ENCODE results near the gene MROH8. TPM values are rescaled to one million over a fixed set of nuclear protein-coding genes. Genes with fewer than 3 reads are reported as not detected.
"Not testable (repeated sequence)": the region's sequence is repeated elsewhere in the genome, so short reads cannot be mapped to it uniquely, and the experiment has no call there.

Gene MROH8
- total RNA-seq, 1 donor = 2.6 TPM

DNA sequence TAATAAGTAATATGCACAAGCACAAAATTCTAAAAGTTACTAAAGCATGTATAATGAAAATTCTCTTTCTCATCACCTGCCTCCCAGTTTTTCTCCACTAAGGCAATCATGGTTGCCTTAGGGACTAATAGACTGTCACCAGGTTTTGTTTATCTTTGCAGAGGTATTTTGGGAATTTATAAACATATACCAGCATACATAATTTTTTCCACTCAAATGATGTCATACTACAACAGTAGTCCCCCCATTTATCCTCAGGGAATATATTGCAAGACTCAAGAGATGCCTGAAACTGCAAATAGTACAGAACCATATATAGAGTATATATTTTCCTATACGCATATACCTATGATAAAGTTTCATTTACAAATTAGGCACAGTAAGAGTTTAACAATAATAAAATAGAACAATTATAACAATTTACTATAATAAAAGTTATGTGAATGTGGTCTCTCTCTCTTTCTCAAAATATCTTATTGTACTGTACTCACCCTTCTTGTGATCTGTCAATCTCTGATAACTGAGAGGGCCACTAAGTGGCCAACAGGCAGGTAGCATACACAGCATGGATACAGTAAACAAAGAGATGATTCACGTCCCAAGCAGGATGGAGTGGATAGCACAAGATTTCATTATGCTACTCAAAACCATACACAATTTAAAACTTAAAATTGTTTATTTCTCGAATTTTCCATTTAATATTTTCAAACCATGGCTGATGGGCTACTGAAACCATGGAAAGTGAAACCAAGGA lies 103.2 kb downstream of the MROH8 start:
- TF ChIP-seq, protein P1, sequence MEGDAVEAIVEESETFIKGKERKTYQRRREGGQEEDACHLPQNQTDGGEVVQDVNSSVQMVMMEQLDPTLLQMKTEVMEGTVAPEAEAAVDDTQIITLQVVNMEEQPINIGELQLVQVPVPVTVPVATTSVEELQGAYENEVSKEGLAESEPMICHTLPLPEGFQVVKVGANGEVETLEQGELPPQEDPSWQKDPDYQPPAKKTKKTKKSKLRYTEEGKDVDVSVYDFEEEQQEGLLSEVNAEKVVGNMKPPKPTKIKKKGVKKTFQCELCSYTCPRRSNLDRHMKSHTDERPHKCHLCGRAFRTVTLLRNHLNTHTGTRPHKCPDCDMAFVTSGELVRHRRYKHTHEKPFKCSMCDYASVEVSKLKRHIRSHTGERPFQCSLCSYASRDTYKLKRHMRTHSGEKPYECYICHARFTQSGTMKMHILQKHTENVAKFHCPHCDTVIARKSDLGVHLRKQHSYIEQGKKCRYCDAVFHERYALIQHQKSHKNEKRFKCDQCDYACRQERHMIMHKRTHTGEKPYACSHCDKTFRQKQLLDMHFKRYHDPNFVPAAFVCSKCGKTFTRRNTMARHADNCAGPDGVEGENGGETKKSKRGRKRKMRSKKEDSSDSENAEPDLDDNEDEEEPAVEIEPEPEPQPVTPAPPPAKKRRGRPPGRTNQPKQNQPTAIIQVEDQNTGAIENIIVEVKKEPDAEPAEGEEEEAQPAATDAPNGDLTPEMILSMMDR (IDR thresholded peaks at IDR 0.05; ENCODE audit: insufficient read depth, low read depth, low read length) = no peak
- peak; percentile 64 for DNase-seq (ENCODE audit: low read depth)

DNA sequence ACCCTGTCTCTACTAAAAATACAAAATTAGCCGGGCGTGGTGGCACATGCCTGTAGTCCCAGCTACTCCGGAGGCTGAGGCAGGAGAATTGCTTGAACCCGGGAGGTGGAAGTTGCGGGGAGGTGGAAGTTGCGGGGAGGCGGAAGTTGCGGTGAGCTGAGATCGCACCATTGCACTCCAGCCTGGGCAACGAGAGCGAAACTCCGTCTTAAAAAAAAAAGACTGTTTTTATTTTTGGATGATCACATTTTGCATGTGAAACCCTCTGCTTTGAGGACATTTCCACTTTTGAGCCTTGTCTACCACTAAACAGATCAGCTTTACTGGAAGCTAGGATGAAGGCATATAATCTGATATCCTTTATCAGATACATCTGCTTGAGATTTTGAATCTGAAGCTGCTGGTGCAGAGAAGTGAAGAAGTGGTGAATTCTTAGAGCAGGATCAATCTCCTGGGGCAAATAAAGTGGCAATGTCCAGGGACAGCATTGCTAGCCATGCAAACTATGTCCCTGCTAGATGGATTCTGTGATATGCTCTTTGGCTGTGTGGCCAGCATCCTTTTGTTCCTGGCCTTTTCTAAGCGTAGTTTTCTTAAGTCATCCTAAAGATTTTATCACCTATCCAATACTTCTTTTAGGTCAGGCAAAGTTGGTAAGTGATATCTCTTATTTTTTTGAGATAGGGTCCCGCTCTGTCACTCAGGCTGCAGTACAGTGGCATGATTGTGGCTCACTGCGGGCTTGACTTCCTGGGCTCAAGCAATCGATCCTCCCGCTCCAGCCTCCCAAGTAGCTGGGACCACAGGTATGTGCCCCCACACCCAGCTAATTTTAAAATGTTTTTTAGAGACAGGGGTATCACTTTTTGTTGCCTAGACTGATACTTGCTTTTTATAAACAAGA lies 106.8 kb downstream of the MROH8 start:
- TF ChIP-seq, protein P1 (IDR thresholded peaks at IDR 0.05; ENCODE audit: insufficient read depth, low read depth, low read length) = no peak
- H3K4me3 ChIP-seq (ENCODE audit: low read depth, low read length) = no peak overlapping the region
- no peak for DNase-seq (ENCODE audit: low read depth)

More for the DNA sequence above, 103.2 kb downstream of the MROH8 start:
- H3K4me3 ChIP-seq (ENCODE audit: low read depth, low read length) = no peak overlapping the region

DNA sequence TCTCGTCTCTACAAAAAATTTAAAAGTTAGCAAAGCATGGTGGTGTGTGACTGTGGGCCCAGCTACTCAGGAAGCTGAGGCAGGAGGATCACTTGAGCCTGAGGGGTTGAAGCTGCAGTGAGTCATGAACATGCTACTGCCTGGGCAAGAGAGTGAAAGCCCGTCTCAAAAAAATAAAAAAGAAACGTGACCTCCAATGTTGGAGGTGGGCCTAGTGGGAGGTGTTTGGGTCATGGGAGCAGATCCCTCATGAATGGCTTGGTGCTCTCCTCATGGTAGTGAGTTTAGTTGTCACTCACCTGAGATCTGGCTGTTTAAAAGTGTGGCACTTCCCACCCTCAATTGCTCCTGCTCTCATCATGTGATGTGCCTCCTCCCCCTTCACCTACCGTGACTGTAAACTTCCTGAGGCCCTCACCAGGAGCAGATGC lies 107.9 kb downstream of the MROH8 start:
- no peak overlapping the region for H3K4me3 ChIP-seq (ENCODE audit: low read depth, low read length)
- peak; percentile 58 for DNase-seq (ENCODE audit: low read depth)
- TF ChIP-seq, protein P1 (IDR thresholded peaks at IDR 0.05; ENCODE audit: insufficient read depth, low read depth, low read length) = no peak

DNA sequence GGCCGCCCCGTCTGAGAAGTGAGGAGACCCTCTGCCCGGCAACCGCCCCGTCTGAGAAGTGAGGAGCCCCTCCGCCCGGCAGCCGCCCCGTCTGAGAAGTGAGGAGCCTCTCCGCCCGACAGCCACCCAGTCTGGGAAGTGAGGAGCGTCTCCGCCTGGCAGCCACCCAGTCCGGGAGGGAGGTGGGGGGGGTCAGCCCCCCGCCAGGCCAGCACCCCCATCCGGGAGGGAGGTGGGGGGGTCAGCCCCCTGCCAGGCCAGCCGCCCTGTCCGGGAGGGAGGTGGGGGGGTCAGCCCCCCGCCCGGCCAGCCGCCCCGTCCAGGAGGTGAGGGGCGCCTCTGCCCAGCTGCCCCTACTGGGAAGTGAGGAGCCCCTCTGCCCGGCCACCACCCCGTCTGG lies 109.8 kb downstream of the MROH8 start:
- DNase-seq (ENCODE audit: low read depth); H3K4me3 ChIP-seq (ENCODE audit: low read depth, low read length): not testable (repeated sequence)

DNA sequence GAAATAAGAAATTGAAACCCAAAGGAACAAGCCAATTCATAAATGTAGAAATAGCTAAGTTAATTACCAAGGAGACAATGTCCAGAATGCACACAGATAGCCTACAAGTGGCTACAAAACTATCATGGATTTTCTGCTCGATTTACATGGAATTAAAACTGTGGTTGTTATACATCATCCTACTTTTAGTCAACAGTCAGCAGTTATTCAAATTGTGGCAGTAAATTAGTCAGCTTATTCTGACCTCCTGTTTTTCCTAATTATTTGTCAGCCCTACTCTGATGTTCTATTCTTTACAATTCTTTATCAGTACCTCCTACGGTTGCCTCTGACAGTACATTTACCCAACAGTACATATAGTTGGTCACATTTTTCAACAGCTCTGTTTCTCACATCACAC lies 113.2 kb downstream of the MROH8 start:
- TF ChIP-seq, protein P1 (IDR thresholded peaks at IDR 0.05; ENCODE audit: insufficient read depth, low read depth, low read length) = no peak
- no peak overlapping the region for H3K4me3 ChIP-seq (ENCODE audit: low read depth, low read length)
- DNase-seq (ENCODE audit: low read depth) = no peak

DNA sequence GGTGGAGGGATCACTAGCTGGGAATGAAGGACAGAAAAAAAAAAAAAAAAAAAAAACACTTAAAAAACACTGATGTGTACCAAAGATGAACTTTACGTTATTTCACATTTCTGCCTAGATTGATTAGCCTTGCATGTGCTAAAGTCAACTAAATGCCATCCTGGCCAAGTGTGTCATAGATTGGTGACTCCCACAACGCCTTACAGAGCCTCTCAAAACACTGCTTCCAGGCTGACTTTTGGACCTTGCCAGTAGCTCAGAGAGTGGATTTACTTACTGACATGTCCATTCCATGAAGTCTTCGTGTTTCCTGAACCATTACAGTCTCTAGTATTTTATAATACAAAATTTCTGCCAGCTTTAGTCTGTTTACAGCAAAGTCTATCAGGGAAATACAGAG lies 124.1 kb downstream of the MROH8 start:
- TF ChIP-seq, protein P1 (IDR thresholded peaks at IDR 0.05; ENCODE audit: insufficient read depth, low read depth, low read length) = no peak
- no peak overlapping the region for H3K4me3 ChIP-seq (ENCODE audit: low read depth, low read length)
- DNase-seq (ENCODE audit: low read depth) = no peak

Measured in fibroblast of villous mesenchyme (primary cell).